NCI-H146 treated with DMSO at 0.1 percent for 48 hours (cell line): Measurements from ENCODE around the gene RAPGEF1.

Experiments used
- DNase-seq: peaks from one replicate; lab custom pipeline; 2025; ENCODE audit not compliant: unreplicated experiment; lab: John Stamatoyannopoulos, UW

RAPGEF1 gene

DNA sequence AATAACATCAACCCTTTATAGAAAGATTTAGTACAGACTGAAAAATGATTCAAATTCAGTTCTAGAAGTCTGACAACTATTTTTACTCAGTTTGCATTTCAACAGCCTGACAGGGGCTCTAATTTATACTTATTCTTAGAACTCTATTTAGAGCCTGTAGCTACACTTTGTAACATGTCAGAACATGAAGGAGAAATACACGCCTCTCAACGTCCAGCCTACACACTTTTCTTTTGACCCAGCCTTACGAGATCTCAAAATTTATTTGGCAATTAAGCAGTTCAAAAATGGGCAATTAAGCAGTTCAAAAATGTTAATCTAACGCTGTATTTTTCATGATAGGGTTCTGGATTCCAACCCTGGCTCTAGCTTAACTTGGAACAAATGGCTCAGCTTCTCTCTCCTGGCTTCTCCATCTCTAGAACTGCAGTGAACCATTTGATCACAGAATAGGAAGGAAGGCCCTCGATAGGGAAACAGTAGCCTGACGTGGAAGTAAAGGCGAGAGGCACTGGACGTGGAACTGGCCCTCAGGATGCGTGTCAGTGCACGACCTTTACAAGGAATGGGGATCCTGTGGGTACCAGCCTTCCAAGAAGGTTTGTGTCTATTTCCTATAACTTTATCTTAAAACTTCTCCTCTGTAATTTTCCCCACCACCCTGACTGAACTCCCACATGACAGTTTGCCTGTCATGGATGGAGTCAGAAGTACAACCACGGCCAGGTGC is 128.1 kb downstream of the RAPGEF1 start:
- DNase-seq = no peak

DNA sequence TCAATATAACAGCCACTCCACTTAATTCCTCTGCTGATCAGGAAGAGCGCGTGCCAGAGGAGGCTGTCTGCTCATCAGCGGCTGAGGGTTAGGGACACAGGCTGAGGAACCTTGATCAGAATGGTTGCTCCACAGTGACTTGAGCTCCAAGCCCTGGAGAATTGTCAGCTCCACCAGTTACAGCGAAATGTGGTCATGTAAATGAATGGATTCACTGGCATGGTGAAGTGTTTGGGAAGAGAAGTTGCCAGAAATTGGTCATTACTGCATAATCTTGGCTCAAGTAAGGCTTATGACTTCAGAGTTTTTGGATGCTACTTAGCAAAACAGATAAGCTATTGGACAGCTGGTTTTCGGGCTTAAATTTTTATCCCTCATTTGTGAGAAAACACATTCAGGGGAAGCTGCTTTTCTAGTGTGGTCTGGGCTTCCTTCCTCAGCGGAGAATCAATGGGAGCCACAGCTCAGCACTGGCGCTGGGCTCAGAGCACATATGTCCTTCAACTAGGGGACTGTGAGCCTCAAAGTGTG is 129.6 kb downstream of the RAPGEF1 start:
- no peak for DNase-seq

DNA sequence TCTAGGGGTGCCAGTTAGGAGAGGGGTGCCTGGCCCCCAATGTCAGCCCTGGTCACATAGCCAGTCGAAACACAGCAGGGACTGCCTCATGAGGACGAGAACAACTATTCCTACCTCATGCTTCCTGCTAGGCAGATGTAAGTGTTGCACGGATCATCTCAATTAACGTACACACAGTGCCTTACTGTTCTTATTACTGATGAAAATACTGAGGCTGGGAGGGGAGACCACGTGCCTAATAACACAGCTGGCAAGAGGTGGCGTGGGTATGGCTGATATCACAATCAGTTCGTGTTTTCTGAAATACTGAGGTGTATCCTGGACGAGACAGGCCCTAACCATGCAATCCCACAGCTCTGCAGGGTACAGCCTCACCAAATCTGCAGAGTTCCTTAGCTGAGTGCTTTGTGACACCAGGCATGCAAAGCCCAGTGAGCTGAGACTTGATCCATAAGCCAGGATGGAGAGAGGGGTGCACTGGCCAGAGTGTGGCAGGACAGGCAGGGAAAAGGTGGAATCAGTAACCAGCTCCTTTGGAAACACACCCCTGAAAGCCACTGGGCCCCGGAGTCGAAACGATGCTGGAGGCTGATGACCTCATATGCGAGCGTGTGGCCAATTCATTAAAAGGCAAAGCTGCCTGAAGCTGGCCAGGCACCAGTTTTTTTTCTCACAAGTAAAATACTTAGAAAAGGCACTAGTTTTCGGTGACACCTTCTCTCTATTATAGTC is 130.6 kb downstream of the RAPGEF1 start:
- DNase-seq = no peak

DNA sequence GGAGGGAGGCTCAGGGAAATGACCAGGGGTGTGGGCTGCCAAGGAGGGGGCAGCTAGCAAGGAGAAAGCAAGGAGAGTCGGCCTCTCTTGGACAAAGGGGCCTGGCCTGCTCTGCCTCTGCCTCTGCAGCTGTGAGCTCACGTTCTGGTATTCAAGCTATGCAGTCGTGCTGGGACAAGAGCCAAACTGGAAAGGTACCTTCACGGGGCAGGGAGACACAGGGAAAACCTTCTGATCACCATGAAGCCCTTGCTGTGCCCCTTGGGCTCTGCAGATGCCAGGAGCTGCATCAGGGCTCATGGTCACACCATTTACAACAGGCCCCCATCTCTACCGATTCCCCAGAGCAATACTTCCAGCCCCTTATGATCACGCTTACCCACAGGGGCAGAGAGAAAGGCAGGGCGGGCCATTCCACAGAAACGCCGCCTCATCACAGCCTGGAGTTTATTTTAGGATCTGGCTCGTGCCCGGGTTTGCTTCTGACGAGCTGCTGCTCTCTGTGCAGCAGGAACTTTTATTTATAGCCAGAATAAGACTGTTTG is 131.3 kb downstream of the RAPGEF1 start:
- no peak for DNase-seq

DNA sequence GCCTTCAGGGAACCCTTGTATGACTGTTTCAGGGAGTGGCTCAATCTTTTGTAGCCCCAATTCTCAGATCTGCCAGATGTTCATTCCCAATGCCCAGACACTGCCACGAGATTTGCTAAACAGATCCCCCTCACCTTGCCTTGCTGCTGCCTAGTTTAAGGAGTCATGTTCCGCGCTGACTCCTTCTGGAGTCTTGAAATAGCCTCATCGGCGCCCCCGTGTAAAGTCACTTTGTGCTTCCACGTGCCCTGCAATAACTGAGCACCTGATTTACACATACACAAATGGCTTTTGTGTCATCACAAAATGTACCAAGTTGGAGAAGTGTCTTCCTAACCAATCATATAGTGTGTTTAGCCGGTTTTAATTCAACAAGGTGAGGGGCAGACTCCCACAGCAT is 132.3 kb downstream of the RAPGEF1 start:
- DNase-seq = no peak

DNA sequence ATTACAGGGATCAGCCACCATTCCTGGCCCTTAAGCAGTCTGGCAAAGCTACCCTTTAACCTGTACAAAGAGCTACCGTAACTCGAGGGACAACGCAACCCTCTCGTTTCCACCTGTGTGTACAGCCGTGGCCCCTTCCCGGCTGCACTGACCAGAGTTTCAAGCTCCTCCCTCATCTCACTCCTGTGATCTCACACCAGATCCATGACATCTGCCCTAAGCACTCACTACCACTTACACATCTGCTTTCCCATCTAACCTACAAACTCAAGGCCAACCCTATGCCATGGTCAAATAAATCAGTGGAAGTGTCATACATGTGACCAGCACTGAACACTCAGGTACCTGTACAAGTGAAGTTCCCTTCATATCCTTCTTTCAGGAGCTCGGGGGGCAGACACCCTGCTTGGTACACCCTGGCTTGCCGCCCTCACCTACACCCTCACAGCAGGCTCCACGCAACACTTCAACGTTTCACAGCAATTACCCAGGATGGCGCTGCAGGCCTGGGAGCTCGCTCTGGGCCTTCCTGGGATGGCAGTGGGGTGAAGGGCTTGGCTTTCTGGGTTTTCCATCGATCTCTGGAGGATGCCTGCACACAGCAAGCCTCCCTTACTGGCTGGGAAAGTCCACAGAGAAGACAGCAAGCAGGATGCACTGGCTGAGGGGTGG is 132.8 kb downstream of the RAPGEF1 start:
- no peak for DNase-seq

DNA sequence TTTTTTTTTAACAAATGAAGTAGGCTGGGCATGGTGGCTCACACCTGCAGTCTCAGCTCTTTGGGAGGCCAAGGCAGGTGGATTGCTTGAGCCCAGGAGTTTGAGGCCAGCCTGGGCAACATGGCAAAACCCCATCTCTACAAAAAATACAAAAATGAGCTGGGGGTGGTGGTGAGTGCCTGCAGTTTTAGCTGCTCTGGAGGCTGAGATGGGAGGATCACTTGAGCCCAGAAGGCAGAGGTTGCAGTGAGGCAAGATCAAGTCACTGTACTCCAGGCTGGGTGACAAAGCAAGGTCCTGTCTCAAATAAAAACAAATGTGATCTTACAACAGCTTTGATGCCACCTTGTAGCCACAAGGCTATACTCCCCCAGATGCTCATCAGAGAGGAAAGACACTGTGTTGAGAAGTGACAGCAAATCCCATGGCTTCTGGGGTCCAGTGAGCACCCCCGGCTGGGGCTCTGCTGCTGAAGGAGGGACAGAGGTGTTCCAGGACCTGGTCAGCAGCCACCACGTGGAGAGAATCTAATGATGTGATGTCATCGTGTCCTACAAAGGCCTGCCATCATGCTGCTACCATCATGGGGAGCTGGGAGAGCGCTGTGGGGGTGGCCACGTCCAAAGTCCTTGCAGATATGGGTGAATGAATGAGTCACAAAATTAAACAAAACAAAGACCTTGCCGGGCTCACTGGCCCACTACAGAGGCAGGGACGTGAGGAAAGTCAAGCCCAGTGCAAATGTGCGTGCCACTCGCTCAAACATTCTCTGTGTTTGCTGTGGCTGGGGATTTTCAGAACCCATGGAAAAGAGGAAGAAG is 133.9 kb downstream of the RAPGEF1 start:
- no peak for DNase-seq

DNA sequence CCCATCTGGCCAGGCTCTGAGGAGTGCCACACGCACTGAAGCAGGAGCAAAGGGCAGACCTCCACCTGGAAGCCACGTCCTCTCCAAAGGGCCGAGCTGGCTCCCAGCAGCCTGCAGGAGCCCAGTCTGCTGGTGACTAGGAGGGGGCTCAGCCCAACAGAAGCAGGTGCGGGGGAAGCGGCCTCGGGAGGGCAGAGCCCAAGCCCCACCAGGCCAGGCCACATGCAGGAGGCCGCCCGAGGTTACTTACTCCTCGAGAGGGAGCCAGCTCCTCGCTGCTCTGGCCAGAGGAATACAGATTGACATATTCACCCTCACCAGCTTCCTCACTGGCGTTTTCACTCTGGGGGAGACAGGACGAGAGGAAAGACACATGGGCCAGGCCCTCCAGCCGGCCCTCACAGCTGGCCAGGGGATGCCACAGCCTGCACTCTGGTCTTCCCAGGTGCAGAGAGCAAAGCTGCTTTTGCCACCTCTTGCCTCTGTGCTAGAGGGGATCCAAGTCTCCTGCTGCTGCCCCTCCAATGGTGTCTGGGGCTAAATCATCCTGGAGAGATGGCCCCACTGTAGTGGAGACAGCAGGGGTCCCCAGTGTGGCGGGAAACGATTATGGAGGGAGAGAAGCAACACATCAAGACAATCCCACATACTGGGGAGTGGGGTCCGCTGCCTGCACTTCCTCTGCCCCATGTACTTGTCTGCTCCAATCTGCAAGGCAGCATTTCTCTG is 136.0 kb downstream of the RAPGEF1 start:
- DNase-seq = no peak

DNA sequence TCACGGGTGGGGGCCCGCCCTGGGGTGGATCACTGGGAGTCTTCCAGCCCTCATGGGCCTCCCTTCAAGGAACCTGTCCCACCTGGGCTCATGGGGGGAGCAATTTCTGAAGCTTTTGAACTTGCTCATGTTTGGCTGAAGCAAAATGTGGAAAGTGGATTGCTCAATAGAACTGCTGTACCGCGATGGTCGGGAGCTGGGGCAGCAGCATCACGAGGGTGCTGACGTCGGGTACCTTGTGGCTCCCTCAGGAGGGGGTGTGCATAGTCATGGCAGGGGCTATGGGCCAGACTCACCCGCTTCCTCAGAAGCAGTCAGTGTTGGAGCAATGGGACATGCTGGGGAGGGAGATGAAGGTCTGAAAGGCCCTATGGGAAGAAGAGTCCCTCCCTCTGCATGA is 136.7 kb downstream of the RAPGEF1 start:
- DNase-seq = no peak

DNA sequence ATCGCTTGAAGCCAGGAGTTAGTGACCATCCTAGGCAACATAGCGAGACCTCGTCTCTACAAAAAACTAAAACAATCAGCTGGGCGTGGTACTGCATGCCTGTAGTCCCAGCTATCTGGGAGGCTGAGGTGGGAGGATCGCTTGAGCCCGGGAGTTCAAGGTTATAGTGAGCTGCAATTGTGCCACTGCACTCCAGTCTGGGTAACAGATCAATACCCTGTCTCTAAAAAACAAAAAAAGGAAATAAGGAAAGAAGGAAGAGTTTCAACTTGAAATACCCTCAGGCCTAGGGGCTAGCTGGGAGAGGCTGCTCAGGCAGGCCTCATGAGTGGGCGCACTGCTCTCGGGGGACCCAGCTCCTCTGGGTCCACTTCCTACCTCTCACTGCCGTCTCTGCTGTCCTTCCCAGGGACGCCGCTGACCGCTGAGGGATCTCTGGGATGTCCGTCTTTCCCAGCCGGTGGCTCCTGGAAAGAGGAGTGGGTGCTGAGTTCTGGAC is 138.1 kb downstream of the RAPGEF1 start:
- no peak for DNase-seq

DNA sequence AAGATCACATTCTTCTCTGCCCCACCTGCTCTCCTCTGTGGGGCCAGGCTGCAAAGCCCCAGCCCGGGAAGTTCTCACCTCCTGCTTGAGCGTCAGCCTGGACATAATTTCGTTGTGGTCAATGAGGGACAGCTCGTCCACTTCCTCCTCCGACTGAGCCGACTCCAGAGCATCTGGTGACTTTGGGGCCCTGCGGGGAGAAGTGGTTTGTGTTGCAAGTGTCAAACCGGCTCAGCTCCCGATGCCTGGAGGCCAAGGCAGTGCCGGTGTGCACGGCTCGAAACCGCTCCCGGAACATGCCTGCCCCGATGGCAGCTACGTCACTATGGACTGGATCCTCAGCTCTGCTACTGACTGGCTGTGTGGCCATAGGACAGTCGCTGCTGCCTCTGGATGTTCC is 141.8 kb downstream of the RAPGEF1 start:
- DNase-seq = no peak

DNA sequence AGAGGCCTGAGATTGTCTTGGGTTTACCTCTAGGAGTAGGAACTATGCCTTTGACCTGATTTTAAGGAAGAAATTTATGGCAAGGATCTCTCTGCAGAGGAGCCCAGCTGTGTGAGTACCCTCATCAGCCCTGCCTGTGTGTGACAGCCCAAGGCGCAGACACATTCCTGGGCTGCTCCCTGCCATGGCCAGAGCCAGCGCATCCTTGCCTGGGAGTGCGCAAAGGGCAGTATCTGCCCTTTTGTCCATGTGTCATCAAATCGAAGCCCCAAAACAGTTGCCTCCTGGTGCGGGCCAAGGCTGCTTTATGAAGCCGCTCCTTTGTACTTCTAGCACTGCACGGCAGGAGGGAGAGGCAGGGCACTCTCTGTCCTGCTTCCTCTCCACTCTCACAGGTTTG is 142.6 kb downstream of the RAPGEF1 start:
- DNase-seq = no peak

DNA sequence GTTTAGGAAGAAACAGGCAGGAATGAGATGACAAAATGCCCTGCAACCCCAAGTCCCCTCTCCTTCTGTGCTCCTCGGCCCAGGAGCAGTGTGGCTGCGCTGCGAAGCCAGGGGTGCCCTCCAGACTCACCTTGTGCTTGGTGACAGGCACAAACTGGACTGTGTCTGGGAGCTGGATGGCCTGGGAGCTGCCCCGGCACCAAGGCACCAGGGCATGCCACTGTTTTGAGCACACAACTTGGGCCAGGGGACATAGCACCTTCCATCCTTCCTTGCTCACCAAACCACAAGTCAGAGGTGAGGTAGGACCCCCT is 143.5 kb downstream of the RAPGEF1 start:
- no peak for DNase-seq

DNA sequence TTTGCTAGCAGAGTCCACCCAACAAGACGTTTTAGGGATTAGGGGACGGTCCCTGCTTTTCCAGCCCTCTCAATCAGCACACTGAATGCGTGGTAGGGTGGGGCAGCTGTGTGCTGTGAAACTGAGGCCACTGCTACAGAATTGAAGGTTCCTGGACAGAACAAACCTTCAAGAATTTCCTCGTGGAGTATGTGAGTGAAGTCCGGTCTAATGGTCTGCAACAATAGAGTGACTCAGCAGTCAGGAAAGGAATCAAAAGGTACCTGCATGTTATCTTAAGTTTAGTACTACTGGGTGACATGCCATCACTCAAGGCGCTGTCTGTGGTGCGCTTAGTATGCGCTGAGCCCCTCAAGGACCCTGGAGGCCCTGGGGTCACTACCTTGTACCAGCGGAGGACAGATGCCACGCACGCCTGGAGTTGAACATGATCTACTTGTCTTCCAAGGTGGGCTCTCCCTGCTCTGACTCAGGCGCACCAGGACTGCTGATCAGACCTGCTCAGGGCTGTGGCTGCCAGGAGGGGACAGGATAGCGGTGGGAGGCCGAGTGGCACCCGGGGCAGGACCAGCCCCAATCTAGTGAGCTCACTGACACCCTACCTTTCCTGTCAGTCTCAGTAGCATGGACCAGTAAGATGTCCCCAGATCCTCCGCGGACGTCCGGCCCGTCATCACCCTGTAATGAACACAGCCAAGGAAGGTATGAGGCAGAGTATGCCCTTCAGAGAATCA is 144.0 kb downstream of the RAPGEF1 start:
- no peak for DNase-seq

DNA sequence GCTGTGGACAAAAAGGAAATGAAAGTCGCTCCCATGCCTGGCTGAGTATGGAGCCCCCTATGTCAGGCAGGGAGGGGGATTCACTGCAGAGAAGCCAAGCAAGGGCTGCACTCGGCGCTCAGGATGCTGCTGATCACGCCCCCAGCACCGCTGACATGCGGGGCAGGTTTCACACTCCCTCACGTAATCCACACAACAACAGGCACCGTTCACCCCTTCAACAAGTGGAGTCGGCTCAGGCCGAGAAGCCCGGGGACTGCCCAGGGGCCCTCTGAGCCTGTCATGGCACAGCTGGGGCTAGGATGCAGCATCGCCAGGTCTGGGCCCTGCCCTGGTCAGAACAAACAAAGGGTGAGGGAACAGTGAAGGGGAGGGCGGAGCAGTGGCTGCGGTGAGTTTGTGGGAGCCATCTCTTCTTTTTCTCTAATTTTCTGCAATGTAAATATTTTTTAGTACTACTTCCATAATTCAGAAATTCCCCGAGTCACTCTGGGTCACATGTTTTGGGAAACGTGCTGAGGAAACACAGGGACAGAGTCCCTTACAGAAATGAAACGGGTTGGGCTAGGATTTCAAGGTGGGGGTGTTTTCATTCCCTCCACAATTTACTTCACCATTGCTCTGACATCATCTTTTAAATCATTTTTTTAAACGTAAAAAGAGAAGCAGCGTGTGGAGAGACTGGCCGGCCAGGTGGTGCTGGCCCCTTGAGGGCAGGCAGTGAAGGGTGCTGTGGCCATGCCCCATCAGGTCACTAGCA is 144.8 kb downstream of the RAPGEF1 start:
- no peak for DNase-seq

DNA sequence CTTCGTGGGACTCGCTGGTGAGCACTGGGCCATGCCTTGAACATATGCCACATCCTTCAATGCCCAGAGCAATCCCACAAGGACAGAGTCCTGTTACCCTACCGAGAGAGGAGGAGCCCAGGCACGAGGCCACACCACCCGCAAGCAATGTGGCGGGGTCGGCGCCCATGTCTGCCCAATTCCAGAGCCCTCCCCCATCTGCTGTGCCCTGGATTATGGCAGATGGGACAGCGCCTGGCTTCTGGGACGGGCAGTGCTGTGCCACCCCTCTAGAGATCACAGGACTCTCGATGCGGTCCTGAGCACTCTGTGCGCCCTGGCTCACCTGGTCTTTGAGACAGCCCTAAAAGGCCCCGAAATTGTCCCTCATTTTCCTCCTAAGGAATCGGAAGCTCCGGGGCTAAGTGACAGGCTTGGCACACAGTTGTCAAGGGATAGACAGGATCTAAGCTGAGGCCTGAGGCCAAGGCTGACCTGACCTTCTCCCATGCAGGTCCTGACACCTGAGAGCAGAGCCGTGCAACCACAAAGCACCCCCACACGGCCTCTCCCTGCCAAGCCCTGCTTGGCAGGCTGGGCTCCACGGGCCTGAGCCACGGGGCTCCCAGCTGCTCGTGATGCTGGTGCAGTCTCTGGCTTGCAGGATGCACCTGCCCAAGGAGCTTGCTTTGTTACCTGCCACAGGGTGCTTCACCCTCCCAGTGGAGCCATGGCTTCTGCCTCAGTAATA is 145.8 kb downstream of the RAPGEF1 start:
- no peak for DNase-seq

DNA sequence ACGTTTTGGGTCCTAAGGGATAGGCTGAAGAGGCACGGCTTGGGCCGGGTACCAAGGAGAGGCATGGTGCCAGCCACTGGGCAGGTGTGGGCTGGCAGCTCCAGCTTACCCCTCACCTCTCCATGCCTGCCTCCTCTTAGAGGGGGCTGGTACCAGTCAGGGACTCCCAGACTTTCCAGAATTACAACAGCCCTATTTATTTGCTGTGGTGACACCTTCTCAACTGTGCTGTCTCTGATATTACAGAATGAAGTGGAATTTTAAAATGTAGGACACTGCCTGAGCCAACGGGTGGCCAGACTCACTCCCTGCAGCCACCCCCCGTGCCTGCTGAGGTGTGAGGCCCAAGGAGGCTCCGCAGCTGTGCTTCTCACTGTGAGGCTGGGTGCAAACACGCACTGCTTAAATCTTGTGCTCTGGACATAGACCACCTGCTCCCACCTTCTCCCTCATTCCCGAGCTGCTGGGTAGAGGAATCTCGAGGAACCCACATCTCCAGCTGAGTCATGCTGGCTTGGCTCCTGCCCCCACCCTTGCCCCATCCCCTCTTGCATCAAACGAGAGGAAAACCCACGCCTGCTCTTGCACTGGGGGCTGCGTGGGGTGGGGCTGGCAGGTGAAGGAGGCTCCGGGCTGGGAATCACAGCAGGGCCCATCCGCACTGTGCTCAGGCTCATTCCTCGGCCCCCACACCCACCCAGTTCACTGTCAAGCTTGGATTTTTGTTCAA is 146.6 kb downstream of the RAPGEF1 start:
- DNase-seq = no peak
